Erythroblast (primary cell): ENCODE measurements around the gene RDH16.

Source experiments
- GATA1 ChIP-seq: IDR thresholded peaks from 2 replicates; pipeline ENCODE4 v1.6.1; 2011; ENCODE audit warnings: low read depth, mild to moderate bottlenecking, control low read depth, low read length, moderate library complexity
- POLR2A ChIP-seq: IDR thresholded peaks from 2 replicates; pipeline ENCODE4 v1.6.1; 2011; ENCODE audit warnings: mild to moderate bottlenecking, low read length

DNA sequence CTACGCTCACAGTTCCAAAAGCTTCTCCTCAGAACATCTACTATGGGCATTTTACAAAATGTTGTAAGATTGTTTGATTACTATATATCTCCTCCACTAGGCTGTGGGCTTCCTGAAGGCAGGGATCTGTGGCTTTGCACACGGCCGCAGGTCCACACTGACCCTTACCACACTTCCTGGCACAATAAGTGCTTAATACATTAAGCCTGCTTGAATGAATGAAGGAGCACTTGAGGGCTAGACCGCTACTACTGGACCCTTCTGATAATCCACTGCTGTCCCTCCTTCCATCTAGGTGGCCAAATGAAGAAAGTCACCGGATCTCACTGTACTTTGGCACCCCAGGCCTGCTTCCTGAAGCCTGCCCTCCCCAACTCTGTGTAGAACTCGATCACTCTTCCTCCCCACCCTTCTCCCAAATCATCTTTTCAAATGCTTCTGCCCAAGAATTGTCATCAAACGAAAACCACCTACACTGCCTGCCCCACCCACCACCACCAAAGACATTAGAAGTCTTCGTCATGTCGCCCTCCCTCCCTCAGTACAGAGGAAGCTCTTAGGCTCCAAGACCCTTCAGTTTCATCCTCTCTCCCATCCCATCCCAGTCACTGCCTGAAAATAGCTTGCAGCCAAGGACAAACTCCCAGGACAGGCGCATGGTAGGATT lies 49.5 kb upstream of the RDH16 start:
- no peak for TF ChIP-seq POLR2A
- no peak for TF ChIP-seq GATA1
